Measurements from ENCODE around the gene GJA5.

- TF ChIP-seq CTCF (IDR thresholded peaks at IDR 0.05), result no peak
- TF ChIP-seq EP300 (IDR thresholded peaks at IDR 0.05), result no peak
- TF ChIP-seq POLR2A (IDR thresholded peaks at IDR 0.05; ENCODE audit: low read depth), result no peak
These were observed 3.1 kb downstream of the GJA5 start for GRCh38 chr1:147757015-147757990.
